Measurements from ENCODE around the gene SORCS3. TPM values are rescaled to one million over a fixed set of nuclear protein-coding genes. Genes with fewer than 3 reads are reported as not detected.

Gene SORCS3
- total RNA-seq, 1 donor from 2014 or later = 0.19 TPM

DNA sequence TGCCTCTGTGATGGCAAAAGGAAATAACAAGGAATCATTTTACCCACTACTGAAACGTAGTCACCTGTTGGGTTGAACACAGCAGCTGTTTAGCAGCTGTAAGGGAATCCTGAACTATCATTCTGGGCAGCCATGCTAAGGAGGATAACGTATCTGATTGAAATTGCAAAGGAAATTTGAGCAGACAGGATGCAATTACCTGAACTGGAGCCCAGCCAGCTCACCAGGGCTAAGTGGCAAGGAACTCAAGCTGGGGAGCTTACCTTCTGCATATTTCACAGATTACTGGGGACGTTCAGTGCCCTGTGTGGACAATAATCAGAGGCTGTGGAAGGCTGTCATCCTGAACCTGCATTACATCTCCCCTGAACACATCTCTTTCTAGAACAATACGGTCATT is 650.5 kb downstream of the SORCS3 start:
- intact Hi-C loops (cut with DNase I) = no loop called here
- no peak for ATAC-seq (ENCODE audit: poor library complexity)
- DNase-seq = no peak

DNA sequence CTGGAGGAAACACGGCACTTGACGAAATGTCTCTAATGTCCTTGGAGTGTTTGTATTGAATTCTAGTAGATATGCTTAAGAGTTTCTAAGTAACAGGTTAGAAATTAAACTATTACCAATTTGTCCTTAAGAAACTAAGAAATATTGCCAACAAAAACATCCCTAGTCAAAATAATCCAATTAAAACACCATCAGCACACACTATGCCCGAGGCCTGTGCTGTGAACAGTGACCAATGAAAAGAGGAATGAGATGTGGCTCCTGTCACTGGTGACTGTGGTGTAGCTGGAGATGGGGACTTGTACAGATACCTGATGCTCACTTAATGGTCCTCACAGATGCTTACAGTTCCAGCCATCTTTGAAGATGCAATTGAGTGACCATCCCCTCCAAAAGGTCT is 651.1 kb downstream of the SORCS3 start:
- intact Hi-C loops (cut with DNase I) = no loop called here
- DNase-seq (no peak), ATAC-seq (ENCODE audit: poor library complexity) (no peak)
